ENCODE measurements around the gene APELA. TPM values are rescaled to one million over a fixed set of nuclear protein-coding genes. Genes with fewer than 3 reads are reported as not detected.
"Not testable (repeated sequence)": the region's sequence is repeated elsewhere in the genome, so short reads cannot be mapped to it uniquely, and the experiment has no call there.

APELA gene
- total RNA-seq, 1 donor from 2014 or later: not detected

DNA sequence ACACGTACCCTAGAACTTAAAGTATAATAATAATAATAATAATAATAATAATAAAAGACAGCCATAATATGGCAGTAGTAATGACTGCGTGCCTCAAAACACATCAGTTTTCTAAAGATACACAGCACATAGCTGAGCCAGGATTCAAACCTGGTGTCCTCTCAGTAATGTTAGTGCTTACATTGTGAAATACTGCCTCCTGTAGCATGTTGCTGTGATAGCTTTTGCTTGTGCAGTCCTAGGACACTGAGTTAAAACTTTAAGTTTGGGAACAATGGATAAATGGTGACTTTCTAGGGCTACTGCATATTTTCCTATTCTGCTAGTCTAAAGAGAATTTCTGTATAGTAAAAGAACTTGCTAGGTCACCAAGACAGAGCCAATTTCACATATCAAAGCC lies 36.5 kb downstream of the APELA start:
- DNase-seq (ENCODE audit: low spot score); ATAC-seq; intact Hi-C loops (cut with DNase I): not testable (repeated sequence)

DNA sequence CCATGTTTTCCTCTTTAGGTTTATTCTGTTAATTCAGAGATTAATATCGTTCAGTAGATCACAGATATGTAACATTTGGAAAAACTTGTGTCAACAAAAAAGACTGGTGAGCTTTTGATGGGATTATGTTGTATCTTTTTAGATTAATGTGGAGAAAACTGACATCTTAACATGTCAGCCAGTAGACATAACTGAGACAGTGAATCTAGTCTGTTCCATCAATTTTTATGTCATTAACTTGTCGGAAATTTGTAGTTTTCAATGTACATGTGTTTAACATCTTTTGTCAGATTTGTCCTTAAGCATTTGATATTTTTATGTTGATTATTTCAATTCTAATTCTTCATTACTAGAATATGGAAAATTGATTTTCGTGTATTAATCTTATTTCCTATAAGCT lies 42.0 kb downstream of the APELA start:
- ATAC-seq (no peak), DNase-seq (ENCODE audit: low spot score) (no peak)
- intact Hi-C loops (cut with DNase I): loop anchor here (1.0 kb wide), 1 partner anchor 28 kb away; no protein-coding TSS in a partner anchor

DNA sequence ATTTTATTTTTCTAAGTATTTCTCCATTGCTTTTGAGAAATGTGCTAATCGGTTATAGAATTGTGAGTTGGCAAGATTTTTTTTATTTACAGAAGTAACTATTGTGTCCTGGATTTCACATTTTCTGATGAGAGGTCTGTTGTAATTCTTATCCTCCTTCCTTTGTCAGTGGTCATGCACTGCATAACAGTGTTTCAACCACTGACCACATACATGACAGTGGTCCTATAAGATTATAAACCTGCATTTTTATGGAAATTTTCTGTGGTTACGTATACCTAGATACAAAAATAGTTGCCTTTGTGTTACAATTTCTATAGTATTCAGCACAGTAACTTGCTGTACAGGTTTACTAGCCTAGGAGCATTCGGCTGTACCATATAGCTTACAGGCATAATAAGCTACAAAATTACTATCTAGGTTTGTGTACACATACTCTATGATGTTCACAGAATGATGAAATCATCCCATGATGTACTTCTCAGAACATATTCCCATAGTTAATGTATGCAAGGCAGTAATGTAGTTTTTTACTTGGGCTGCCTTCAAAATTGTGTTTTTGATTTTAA lies 47.8 kb downstream of the APELA start:
- ATAC-seq (no peak), DNase-seq (ENCODE audit: low spot score) (no peak)
- intact Hi-C loops (cut with DNase I): no loop called here

DNA sequence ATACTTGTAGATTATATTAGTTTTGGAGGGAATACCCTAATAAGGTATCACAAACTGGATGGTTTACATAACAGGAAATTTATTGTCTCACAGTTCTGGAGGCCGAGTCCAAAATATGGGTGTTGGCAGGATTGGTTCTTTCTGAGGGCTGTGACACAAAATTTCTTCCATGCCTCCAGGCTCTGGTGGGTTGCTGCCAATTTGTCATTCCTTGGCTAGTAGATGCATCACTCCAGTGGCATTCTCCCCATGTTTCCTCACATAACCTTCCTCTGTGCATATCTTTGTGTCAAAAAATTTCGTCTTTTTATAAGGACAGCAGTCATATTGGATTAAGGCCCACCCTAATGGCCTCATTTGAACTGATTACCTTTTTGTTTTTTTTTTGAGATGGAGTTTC lies 49.3 kb downstream of the APELA start:
- DNase-seq (ENCODE audit: low spot score): no peak
- intact Hi-C loops (cut with DNase I): no loop called here
- no peak for ATAC-seq

DNA sequence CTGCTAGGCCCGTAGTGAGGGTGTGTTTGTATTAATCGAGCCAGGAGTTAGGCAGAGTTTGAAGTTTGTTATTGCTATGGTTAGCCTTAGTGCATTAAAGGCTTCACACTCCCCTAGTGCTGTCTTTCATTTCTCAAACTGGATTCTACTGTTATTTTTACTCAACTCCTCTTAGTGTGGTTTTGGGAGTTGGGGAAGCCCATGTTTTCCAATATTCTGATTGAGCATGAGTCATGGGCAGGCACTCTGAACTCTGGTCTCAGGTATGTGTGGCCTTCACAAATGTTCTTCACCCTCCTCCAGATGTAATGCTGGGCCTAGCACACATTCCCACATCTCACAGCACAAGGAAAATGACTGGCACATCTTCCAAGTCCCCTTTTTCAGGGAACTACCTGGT lies 50.1 kb downstream of the APELA start:
- intact Hi-C loops (cut with DNase I); ATAC-seq; DNase-seq (ENCODE audit: low spot score): not testable (repeated sequence)

DNA sequence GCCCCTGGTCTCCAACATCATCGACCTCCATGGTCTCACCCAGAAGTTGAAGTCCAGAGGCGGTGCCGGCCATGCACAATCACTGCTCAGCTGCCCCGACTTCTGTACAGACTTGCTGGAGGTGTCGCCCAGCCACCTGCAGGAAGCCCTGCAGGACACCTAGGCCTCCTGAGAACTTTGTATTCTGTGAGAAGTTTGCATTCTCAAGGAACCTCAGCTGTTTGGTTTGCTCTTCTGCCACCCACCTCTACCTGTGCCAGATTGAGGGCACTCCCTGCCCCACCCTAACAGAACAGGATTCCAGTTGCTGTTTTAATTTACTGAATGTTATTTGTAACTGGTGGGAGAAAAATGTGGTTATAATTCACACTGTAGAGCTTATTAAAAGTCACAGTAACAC lies 53.7 kb downstream of the APELA start:
- ATAC-seq: no peak
- no peak for DNase-seq (ENCODE audit: low spot score)
- intact Hi-C loops (cut with DNase I): no loop called here

DNA sequence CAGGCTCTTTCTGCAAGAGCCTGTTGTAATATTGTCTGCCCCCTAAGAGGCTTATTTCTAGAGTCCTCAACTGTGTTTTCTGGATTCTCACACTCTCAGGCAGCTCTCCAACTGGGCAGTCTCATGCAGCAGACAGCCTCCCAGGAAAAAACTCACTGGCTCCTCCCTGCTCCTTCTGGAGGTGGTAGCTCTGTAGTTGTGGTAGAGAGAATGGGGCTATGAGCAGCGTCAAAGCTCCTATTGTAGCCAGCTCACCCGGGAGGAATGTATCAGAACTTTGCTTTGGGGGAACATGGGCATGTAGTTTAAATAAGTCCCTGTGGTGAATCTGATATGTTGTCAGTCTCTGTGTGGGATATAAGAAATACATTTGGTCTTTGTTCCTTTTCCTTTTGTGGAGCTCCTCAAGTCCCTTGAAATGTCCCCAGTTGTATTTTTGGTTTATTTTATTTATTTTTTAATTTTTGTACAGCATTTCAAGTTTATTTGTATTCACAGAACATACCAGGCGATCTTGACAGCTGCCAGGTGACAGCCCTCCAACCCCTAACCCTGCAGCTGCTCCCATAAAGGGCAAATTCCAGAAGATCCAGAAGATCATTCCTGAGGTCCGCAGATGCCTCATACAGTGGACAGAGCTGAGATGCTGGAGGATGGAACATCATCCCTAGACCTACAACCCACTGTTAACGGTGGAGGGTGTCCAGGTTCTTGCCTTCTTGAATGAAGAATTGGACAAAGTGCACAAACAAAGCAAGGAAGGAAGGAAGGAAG lies 54.8 kb downstream of the APELA start:
- ATAC-seq (no peak), DNase-seq (ENCODE audit: low spot score) (no peak)
- intact Hi-C loops (cut with DNase I): no loop called here

DNA sequence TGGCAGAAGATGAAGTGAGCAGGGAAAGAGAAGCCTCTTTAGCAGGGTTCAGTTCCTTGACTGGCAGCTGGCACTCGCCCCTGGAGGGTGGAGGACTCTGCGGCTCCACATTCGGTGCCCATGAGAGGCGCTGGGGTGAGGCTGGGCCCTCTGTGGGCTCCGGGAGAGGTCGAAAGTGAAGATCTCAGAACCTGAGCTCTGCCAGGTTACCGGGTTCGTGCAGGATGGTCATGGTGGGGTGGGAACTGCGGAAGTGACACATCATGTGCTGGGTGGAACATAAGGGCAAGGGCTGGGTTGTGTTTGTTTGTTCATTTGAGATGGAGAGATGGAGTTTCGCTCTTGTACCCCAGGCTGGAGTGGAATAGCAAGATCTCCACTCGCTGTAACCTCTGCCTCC lies 56.3 kb downstream of the APELA start:
- DNase-seq (ENCODE audit: low spot score): no peak
- ATAC-seq: no peak
- intact Hi-C loops (cut with DNase I): no loop called here

DNA sequence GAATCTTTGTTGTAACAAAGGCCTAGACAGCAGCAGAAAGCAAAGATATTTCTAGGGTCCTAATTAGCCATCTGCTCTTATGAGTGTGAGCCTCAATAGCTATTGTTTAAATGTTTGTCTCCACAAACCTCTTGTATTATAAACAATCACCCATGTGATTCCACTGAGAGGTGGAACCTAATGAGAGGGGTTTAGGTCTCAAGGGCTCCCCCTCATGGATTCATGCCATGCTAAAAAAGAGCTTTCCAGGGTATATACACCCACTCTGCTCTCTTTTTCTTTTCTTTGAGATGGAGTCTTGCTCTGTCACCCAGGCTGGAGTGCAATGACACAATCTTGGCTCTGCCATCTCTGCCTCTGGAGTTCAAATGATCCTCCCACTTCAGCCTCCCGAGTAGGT lies 58.4 kb downstream of the APELA start:
- DNase-seq (ENCODE audit: low spot score): no peak
- ATAC-seq: no peak
- intact Hi-C loops (cut with DNase I): no loop called here

DNA sequence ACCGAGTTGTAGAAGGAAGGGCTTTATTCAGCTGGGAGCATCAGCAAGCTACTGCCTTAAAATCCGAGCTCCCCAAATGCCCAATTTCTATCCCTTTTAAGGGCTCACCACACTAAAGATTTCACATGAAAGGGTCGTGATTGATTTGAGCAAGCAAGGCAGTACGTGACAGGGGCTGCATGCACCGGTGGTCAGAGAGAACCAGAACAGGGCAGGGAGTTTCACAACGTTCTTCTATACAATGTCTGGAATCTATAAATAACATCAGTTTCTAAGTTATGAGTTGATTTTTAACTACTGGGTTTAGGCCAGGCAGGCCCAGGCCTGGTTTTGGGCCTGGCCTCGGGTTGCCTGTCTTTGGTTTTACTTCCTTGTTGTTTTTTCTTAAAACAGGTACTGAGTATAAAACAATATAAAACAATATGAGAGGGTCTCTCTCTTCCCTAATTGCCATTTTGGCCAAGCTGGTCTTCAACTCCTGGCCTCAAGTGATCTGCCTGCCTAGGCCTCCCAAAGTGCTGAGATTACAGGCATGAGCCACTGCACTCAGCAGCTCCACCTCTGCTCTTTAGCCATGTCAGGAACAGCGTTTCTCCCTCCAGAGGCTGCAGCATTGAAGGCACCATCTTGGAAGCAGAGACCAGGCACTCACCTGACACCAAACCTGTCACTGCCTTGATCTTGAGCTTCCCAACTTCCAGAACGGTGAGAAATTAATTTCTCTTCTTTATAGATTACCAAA lies 59.1 kb downstream of the APELA start:
- DNase-seq (ENCODE audit: low spot score); intact Hi-C loops (cut with DNase I): not testable (repeated sequence)

DNA sequence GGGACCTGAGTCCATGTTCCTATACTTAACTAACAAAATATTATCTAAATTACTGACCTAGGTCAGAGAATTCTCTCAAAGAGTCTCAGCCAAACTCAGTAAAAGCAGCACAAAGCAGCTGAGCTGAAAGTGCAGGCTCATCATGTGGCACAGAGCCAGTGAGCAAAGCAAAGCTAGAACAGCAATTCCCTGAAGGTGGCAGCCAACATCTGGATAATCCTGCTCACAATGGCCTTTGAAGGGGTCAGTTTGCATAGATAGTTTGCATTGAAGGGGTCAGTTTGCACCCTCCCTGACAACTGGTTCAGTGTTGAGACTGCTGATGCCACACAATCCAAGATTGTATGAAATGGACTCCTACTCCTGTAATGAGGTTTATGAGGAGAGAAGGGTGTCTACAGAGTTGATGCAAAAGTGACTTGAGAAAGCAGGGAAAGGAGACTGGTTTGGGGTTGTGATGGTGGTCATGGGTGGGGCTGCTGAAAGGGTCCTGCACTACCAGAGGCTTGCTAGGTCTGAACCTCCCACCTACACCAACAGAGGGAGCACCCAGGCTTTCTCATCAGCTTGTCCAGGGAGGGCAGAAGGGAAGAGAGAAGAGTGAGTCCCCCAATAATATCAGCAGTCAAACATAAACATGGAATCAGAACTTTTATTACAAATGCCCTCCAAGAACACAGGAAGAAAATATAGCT lies 60.7 kb downstream of the APELA start:
- DNase-seq (ENCODE audit: low spot score) (peak; percentile 69), ATAC-seq (peak; percentile 70)
- intact Hi-C loops (cut with DNase I): no loop called here

More for the DNA sequence above, 59.1 kb downstream of the APELA start:
- not testable (repeated sequence) for ATAC-seq

DNA sequence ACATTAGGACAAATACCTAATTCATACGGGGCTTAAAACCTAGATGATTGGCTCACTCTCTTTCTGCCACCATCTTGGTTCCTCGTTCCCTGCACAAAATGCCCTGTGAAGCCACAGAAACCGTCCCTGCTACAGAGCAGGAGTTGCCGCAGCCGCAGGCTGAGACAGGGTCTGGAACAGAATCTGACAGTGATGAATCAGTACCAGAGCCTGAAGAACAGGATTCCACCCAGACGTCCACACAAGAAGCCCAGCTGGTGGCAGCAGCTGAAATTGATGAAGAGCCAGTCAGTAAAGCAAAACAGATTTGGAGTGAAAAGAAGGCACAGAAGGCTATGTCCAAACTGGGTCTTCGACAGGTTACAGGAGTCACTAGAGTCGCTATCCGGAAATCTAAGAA lies 66.2 kb downstream of the APELA start:
- ATAC-seq: no peak
- intact Hi-C loops (cut with DNase I): no loop called here
- no peak for DNase-seq (ENCODE audit: low spot score)

DNA sequence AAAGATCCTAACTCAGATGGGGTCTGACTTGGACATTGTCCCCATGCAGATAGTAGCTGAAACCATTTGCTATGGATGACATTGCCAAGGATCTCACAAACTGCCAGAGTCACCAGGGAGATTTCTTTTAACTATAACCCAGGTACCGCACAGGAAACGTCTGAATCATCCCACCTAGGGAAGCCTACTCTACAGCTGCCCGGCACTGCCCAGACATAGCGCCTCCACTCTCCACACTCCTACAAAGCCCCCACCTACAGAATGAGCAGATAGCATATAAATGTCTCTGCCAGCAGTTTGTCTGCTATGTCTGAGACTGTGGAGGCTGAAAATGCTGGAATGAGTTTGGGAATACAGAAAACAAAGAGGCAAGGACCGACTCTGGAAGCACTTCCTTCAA lies 68.2 kb downstream of the APELA start:
- DNase-seq (ENCODE audit: low spot score) (no peak), ATAC-seq (no peak)
- intact Hi-C loops (cut with DNase I): no loop called here

DNA sequence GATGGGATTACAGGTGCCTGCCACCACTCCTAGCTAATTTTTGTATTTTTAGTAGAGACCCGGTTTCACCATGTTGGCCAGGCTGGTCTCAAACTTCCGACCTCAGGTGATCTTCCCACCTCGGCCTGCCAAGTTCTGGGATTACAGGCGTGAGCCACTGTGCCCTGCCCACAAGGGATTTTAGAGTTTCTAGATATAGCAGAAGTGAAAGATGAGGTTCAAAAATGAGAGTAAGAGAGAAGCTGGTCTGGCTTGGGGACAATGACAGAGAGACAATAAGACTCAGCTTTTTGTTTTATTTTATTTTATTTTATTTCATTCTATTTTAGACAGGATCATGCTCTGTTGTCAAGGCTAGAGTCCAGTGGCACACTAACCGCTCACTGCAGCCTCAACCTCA lies 69.8 kb downstream of the APELA start:
- intact Hi-C loops (cut with DNase I): no loop called here

More for the DNA sequence above, 69.8 kb downstream of the APELA start:
- DNase-seq (ENCODE audit: low spot score) (no peak), ATAC-seq (no peak)

Other genes with a start within 250 kb of the APELA start
- gene SMIM31, start 123.0 kb upstream of the APELA start, total RNA-seq: not detected
- gene TRIM61, start 100.5 kb downstream of the APELA start, total RNA-seq: 0.62 TPM
- gene TRIM60, start 154.8 kb downstream of the APELA start, total RNA-seq: not detected
- not detected for gene TRIM75, start 176.7 kb downstream of the APELA start, total RNA-seq
- 22.1 TPM for gene TMEM192, start 235.7 kb downstream of the APELA start, total RNA-seq